ENCODE results near the gene KLK3. TPM values are rescaled to one million over a fixed set of nuclear protein-coding genes. Genes with fewer than 3 reads are reported as not detected.

Gene KLK3
- total and polyA plus RNA-seq, 2 of the 8 experiments (the other 6 are each of a cell fraction or from before 2014, with no cell fraction given): 0.08 TPM; not detected in 1

GRCh38 chr19:50889638-50890037 is 34.9 kb downstream of the KLK3 start (continued):
- TF ChIP-seq, protein P1, sequence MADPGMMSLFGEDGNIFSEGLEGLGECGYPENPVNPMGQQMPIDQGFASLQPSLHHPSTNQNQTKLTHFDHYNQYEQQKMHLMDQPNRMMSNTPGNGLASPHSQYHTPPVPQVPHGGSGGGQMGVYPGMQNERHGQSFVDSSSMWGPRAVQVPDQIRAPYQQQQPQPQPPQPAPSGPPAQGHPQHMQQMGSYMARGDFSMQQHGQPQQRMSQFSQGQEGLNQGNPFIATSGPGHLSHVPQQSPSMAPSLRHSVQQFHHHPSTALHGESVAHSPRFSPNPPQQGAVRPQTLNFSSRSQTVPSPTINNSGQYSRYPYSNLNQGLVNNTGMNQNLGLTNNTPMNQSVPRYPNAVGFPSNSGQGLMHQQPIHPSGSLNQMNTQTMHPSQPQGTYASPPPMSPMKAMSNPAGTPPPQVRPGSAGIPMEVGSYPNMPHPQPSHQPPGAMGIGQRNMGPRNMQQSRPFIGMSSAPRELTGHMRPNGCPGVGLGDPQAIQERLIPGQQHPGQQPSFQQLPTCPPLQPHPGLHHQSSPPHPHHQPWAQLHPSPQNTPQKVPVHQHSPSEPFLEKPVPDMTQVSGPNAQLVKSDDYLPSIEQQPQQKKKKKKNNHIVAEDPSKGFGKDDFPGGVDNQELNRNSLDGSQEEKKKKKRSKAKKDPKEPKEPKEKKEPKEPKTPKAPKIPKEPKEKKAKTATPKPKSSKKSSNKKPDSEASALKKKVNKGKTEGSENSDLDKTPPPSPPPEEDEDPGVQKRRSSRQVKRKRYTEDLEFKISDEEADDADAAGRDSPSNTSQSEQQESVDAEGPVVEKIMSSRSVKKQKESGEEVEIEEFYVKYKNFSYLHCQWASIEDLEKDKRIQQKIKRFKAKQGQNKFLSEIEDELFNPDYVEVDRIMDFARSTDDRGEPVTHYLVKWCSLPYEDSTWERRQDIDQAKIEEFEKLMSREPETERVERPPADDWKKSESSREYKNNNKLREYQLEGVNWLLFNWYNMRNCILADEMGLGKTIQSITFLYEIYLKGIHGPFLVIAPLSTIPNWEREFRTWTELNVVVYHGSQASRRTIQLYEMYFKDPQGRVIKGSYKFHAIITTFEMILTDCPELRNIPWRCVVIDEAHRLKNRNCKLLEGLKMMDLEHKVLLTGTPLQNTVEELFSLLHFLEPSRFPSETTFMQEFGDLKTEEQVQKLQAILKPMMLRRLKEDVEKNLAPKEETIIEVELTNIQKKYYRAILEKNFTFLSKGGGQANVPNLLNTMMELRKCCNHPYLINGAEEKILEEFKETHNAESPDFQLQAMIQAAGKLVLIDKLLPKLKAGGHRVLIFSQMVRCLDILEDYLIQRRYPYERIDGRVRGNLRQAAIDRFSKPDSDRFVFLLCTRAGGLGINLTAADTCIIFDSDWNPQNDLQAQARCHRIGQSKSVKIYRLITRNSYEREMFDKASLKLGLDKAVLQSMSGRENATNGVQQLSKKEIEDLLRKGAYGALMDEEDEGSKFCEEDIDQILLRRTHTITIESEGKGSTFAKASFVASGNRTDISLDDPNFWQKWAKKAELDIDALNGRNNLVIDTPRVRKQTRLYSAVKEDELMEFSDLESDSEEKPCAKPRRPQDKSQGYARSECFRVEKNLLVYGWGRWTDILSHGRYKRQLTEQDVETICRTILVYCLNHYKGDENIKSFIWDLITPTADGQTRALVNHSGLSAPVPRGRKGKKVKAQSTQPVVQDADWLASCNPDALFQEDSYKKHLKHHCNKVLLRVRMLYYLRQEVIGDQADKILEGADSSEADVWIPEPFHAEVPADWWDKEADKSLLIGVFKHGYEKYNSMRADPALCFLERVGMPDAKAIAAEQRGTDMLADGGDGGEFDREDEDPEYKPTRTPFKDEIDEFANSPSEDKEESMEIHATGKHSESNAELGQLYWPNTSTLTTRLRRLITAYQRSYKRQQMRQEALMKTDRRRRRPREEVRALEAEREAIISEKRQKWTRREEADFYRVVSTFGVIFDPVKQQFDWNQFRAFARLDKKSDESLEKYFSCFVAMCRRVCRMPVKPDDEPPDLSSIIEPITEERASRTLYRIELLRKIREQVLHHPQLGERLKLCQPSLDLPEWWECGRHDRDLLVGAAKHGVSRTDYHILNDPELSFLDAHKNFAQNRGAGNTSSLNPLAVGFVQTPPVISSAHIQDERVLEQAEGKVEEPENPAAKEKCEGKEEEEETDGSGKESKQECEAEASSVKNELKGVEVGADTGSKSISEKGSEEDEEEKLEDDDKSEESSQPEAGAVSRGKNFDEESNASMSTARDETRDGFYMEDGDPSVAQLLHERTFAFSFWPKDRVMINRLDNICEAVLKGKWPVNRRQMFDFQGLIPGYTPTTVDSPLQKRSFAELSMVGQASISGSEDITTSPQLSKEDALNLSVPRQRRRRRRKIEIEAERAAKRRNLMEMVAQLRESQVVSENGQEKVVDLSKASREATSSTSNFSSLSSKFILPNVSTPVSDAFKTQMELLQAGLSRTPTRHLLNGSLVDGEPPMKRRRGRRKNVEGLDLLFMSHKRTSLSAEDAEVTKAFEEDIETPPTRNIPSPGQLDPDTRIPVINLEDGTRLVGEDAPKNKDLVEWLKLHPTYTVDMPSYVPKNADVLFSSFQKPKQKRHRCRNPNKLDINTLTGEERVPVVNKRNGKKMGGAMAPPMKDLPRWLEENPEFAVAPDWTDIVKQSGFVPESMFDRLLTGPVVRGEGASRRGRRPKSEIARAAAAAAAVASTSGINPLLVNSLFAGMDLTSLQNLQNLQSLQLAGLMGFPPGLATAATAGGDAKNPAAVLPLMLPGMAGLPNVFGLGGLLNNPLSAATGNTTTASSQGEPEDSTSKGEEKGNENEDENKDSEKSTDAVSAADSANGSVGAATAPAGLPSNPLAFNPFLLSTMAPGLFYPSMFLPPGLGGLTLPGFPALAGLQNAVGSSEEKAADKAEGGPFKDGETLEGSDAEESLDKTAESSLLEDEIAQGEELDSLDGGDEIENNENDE (IDR thresholded peaks at IDR 0.05; ENCODE audit: insufficient replicate concordance, low read length): no peak
- TF ChIP-seq HDAC6 (IDR thresholded peaks at IDR 0.05; ENCODE audit: low read depth, low read length) (no peak), CTBP2 (IDR thresholded peaks at IDR 0.05; ENCODE audit: borderline replicate concordance, insufficient read depth, insufficient read length, low read length) (no peak), POLR2A (IDR thresholded peaks at IDR 0.05; ENCODE audit: control extremely low read depth in 1 of 2, low read depth in 2 of 2, low read length in 2 of 2) (no peak), RNF2 (IDR thresholded peaks at IDR 0.05; ENCODE audit: borderline replicate concordance, low read depth, low read length, missing control alignments, poor library complexity, severe bottlenecking) (no peak), RBBP5 (IDR thresholded peaks at IDR 0.05; ENCODE audit: borderline replicate concordance, low read depth, low read length) (no peak)
- TF ChIP-seq, protein P2, sequence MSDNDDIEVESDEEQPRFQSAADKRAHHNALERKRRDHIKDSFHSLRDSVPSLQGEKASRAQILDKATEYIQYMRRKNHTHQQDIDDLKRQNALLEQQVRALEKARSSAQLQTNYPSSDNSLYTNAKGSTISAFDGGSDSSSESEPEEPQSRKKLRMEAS (IDR thresholded peaks at IDR 0.05): no peak
- TF ChIP-seq, protein P3, sequence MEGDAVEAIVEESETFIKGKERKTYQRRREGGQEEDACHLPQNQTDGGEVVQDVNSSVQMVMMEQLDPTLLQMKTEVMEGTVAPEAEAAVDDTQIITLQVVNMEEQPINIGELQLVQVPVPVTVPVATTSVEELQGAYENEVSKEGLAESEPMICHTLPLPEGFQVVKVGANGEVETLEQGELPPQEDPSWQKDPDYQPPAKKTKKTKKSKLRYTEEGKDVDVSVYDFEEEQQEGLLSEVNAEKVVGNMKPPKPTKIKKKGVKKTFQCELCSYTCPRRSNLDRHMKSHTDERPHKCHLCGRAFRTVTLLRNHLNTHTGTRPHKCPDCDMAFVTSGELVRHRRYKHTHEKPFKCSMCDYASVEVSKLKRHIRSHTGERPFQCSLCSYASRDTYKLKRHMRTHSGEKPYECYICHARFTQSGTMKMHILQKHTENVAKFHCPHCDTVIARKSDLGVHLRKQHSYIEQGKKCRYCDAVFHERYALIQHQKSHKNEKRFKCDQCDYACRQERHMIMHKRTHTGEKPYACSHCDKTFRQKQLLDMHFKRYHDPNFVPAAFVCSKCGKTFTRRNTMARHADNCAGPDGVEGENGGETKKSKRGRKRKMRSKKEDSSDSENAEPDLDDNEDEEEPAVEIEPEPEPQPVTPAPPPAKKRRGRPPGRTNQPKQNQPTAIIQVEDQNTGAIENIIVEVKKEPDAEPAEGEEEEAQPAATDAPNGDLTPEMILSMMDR (IDR thresholded peaks at IDR 0.05; ENCODE audit: control extremely low read depth in 1 of 3, insufficient read depth in 1 of 3, low read depth in 1 of 3, low read length in 3 of 3): no peak

All from H1 (cell line).